Osteoblast (primary cell): ENCODE measurements around the gene NCAPG2. TPM values are rescaled to one million over a fixed set of nuclear protein-coding genes. Genes with fewer than 3 reads are reported as not detected.

Experiments
- DNase-seq: peaks from one replicate; pipeline ENCODE4 v3.0.0; 2011; ENCODE audit warnings: low spot score, mixed read lengths; ENCODE audit not compliant: insufficient read length; ENCODE audit errors: missing footprints
- H2AFZ ChIP-seq: 2 replicates; pipeline ENCODE4 v1.6.0; 2011; ENCODE audit warnings: mild to moderate bottlenecking, low read length
- H3K27ac ChIP-seq: 2 replicates; pipeline ENCODE4 v1.5.1; 2011; ENCODE audit warnings: mild to moderate bottlenecking, low read depth, low read length, moderate library complexity
- H3K27me3 ChIP-seq: 2 replicates; pipeline ENCODE4 v1.6.0; 2012; ENCODE audit warnings: mild to moderate bottlenecking, control low read depth, inconsistent platforms, low read length, moderate library complexity; ENCODE audit not compliant: insufficient read depth
- H3K36me3 ChIP-seq: 2 replicates; pipeline ENCODE4 v1.5.1; 2011; ENCODE audit warnings: mild to moderate bottlenecking, low read length, control low read depth, moderate library complexity; ENCODE audit not compliant: insufficient read depth
- H3K4me1 ChIP-seq: 2 replicates; pipeline ENCODE4 v1.5.1; 2011; ENCODE audit warnings: mild to moderate bottlenecking, low read length, control low read depth, moderate library complexity; ENCODE audit not compliant: insufficient read depth
- H3K4me2 ChIP-seq: 2 replicates; pipeline ENCODE4 v1.6.0; 2011; ENCODE audit warnings: mild to moderate bottlenecking, low read length; ENCODE audit not compliant: insufficient read depth
- H3K4me3 ChIP-seq: fragments of 200-600 bp; sonication (generic); 3 replicates; pipeline ENCODE4 v1.5.1; 2012; ENCODE audit warnings: mild to moderate bottlenecking, low read length, inconsistent platforms; ENCODE audit not compliant: insufficient read depth
- H3K79me2 ChIP-seq: 2 replicates; pipeline ENCODE4 v1.6.0; 2012; ENCODE audit warnings: mild to moderate bottlenecking, low read length, control low read depth, inconsistent platforms; ENCODE audit not compliant: insufficient read depth
- H3K9me3 ChIP-seq: 2 replicates; pipeline ENCODE4 v1.5.1; 2011; ENCODE audit warnings: low read depth, low read length, control low read depth
- H4K20me1 ChIP-seq: 2 replicates; pipeline ENCODE4 v1.6.0; 2012; ENCODE audit warnings: mild to moderate bottlenecking, low read length, control low read depth; ENCODE audit not compliant: insufficient read depth
- CTCF ChIP-seq: IDR thresholded peaks from 2 replicates; pipeline ENCODE4 v1.5.1; 2011; ENCODE audit warnings: mild to moderate bottlenecking, low read depth, low read length, moderate library complexity; ENCODE audit errors: extremely low read depth
- total RNA-seq: library from RNA; depleted of rRNA; stranded (reverse); fragments of >200 nt; gene quantifications from 2 replicates; pipeline ENCODE4 v1.2.3, GENCODE V29; 2012

NCAPG2 gene
- total RNA-seq, 1 donor, result 8.0 TPM

- no peak overlapping the region for H2AFZ ChIP-seq
- no peak for DNase-seq
- H3K4me1 ChIP-seq, result no peaks in the 10 kb centered on the region
- H3K4me3 ChIP-seq, result no peak overlapping the region
- H3K36me3 ChIP-seq, result peaks cover 26% of the 10 kb centered on the region
- H4K20me1 ChIP-seq, result no peaks in the 10 kb centered on the region
- no peaks in the 10 kb centered on the region for H3K9me3 ChIP-seq
- no peaks in the 10 kb centered on the region for H3K79me2 ChIP-seq
- TF ChIP-seq CTCF, result no peak
- H3K27me3 ChIP-seq, result no peaks in the 10 kb centered on the region
- H3K27ac ChIP-seq, result no peak overlapping the region
- no peak overlapping the region for H3K4me2 ChIP-seq
These were observed 46.1 kb downstream of the NCAPG2 start for GRCh38 chr7:158658475-158658874.

DNA sequence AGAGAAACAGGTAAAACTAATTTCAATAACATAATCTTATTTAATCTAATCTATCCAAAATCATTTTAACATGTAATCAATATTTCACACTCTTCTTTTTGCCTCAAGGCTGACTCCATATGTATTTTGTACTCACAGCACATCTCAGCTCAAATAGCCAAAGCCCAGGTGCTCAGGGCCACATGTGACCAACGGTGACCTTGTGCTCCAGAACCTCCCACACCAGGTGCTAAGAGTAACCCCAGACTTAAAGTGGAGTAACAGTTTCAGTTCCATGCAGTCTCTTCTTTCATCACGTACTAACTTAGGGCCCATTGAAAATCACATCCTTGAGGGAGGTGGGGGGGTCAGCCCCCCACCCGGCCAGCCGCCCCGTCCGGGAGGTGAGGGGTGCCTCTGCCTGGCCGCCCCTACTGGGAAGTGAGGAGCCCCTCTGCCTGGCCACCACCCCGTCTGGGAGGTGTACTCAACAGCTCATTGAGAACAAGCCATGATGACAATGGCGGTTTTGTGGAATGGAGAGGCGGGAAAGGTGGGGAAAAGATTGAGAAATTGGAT is 47.3 kb downstream of the NCAPG2 start:
- no peak overlapping the region for H3K27ac ChIP-seq
- no peaks in the 10 kb centered on the region for H3K4me1 ChIP-seq
- no peak overlapping the region for H3K4me2 ChIP-seq
- H3K27me3 ChIP-seq, result no peaks in the 10 kb centered on the region
- no peaks in the 10 kb centered on the region for H3K9me3 ChIP-seq
- no peaks in the 10 kb centered on the region for H4K20me1 ChIP-seq
- DNase-seq, result no peak
- H3K36me3 ChIP-seq, result peaks cover 18% of the 10 kb centered on the region
- H2AFZ ChIP-seq, result no peak overlapping the region
- TF ChIP-seq CTCF, result no peak
- H3K79me2 ChIP-seq, result no peaks in the 10 kb centered on the region
- no peak overlapping the region for H3K4me3 ChIP-seq

- no peaks in the 10 kb centered on the region for H3K27me3 ChIP-seq
- no peak overlapping the region for H3K4me2 ChIP-seq
- no peak overlapping the region for H3K4me3 ChIP-seq
- no peak overlapping the region for H3K27ac ChIP-seq
- H3K79me2 ChIP-seq, result no peaks in the 10 kb centered on the region
- no peaks in the 10 kb centered on the region for H3K9me3 ChIP-seq
- H2AFZ ChIP-seq, result no peak overlapping the region
- no peaks in the 10 kb centered on the region for H4K20me1 ChIP-seq
- H3K4me1 ChIP-seq, result peaks cover 11% of the 10 kb centered on the region
- DNase-seq, result no peak
- peaks cover 11% of the 10 kb centered on the region for H3K36me3 ChIP-seq
- no peak for TF ChIP-seq CTCF
These were observed 48.6 kb downstream of the NCAPG2 start for GRCh38 chr7:158655931-158656441.

DNA sequence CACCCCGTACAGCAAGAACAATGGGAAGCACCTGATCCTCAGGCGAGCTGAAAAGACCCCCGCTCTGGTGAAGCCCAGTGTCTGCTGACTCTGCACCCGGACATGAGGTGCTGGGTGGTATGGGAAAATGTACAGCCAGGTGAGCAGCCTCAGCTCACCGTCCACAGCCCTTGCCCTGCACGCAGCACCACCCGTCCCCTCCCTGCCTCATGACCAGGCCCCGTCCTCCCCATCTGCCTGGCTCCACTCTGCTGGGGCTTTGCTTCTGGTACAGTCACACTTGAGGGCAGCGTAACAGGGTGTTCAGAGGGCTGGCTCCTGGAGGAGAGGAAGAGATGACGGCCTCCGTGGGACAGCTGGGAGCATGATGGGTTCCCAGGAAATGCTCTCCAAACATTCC is 49.1 kb downstream of the NCAPG2 start:
- no peak for DNase-seq
- TF ChIP-seq CTCF, result no peak
- H3K27ac ChIP-seq, result no peak overlapping the region
- H3K36me3 ChIP-seq, result peaks cover 11% of the 10 kb centered on the region
- H3K27me3 ChIP-seq, result no peaks in the 10 kb centered on the region
- H3K9me3 ChIP-seq, result no peaks in the 10 kb centered on the region
- H2AFZ ChIP-seq, result no peak overlapping the region
- H3K4me2 ChIP-seq, result no peak overlapping the region
- H4K20me1 ChIP-seq, result no peaks in the 10 kb centered on the region
- peaks cover 14% of the 10 kb centered on the region for H3K4me1 ChIP-seq
- H3K4me3 ChIP-seq, result no peak overlapping the region
- H3K79me2 ChIP-seq, result no peaks in the 10 kb centered on the region
